ENCODE results near the gene CDHR2. TPM values are rescaled to one million over a fixed set of nuclear protein-coding genes. Genes with fewer than 3 reads are reported as not detected.
A peak's percentile ranks its signal among the peaks of the same experiment; 100 is the strongest.

CDHR2 gene
- total RNA-seq, 1 experiment from 2014 or later = 0.10 TPM

- ChIA-PET CTCF (no interaction called here), RAD21 (ENCODE audit: low non-redundant PET in 1 of 2, low total read pairs in 2 of 2, uncharacterized antibody in 2 of 2, unreplicated experiment in 2 of 2) (no interaction called here), POLR2A (no interaction called here)
- Histone ChIP-seq H3K4me2 (ENCODE audit: low read length) (peak overlapping the region; percentile 78), H3K27ac (ENCODE audit: low read depth, low read length) (no peak overlapping the region), H3K36me3 (ENCODE audit: control insufficient read depth in 1 of 2, insufficient read depth in 2 of 2, low read length in 2 of 2) (no peaks in the 10 kb centered on the region), H3K9me3 (ENCODE audit: control insufficient read depth in 1 of 2, insufficient read depth in 1 of 2, low read depth in 1 of 2, low read length in 2 of 2) (no peaks in the 10 kb centered on the region), H3K9ac (ENCODE audit: low read length) (peak overlapping the region; percentile 35; the same call in 1 of the 2 replicates), H3K27me3 (ENCODE audit: insufficient read depth, low read length) (no peaks in the 10 kb centered on the region), H4K20me1 (ENCODE audit: insufficient read depth) (no peaks in the 10 kb centered on the region), H3K9me2 (ENCODE audit: insufficient read depth) (no peaks in the 10 kb centered on the region), H2AFZ (ENCODE audit: low read depth, low read length, poor library complexity, severe bottlenecking) (peak overlapping the region; percentile 84), H3K79me2 (ENCODE audit: insufficient read depth, low read length) (no peaks in the 10 kb centered on the region), H3K4me1 (ENCODE audit: control insufficient read depth in 1 of 2, insufficient read depth in 2 of 2, low read length in 2 of 2) (peaks cover 6 to 19% of the 10 kb centered on the region in 2 experiments; a peak in 3 of 4 replicates), H3K4me3 (replicated peaks in 1 of 2; ENCODE audit: low read depth in 1 of 2, low read length in 2 of 2) (peak overlapping the region in 1 of 2 experiments; percentile 36; a peak in 1 of 4 replicates)
- TF ChIP-seq, protein P1, sequence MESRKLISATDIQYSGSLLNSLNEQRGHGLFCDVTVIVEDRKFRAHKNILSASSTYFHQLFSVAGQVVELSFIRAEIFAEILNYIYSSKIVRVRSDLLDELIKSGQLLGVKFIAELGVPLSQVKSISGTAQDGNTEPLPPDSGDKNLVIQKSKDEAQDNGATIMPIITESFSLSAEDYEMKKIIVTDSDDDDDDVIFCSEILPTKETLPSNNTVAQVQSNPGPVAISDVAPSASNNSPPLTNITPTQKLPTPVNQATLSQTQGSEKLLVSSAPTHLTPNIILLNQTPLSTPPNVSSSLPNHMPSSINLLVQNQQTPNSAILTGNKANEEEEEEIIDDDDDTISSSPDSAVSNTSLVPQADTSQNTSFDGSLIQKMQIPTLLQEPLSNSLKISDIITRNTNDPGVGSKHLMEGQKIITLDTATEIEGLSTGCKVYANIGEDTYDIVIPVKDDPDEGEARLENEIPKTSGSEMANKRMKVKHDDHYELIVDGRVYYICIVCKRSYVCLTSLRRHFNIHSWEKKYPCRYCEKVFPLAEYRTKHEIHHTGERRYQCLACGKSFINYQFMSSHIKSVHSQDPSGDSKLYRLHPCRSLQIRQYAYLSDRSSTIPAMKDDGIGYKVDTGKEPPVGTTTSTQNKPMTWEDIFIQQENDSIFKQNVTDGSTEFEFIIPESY (IDR thresholded peaks at IDR 0.05; ENCODE audit: extremely low read depth, insufficient replicate concordance, low read length) = no peak
- TF ChIP-seq, protein P2, sequence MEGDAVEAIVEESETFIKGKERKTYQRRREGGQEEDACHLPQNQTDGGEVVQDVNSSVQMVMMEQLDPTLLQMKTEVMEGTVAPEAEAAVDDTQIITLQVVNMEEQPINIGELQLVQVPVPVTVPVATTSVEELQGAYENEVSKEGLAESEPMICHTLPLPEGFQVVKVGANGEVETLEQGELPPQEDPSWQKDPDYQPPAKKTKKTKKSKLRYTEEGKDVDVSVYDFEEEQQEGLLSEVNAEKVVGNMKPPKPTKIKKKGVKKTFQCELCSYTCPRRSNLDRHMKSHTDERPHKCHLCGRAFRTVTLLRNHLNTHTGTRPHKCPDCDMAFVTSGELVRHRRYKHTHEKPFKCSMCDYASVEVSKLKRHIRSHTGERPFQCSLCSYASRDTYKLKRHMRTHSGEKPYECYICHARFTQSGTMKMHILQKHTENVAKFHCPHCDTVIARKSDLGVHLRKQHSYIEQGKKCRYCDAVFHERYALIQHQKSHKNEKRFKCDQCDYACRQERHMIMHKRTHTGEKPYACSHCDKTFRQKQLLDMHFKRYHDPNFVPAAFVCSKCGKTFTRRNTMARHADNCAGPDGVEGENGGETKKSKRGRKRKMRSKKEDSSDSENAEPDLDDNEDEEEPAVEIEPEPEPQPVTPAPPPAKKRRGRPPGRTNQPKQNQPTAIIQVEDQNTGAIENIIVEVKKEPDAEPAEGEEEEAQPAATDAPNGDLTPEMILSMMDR (IDR thresholded peaks at IDR 0.05 in 2 of 3, conservative IDR thresholded peaks at IDR 0.05 in 1 of 3; ENCODE audit: borderline replicate concordance in 1 of 3, insufficient read depth in 1 of 3, low read depth in 2 of 3, low read length in 2 of 3) = no peak
- TF ChIP-seq TCF7L2 (IDR thresholded peaks at IDR 0.05; ENCODE audit: borderline replicate concordance, extremely low read depth, insufficient read depth, insufficient read length) = no peak
- no peak for TF ChIP-seq YY1 (IDR thresholded peaks at IDR 0.05; ENCODE audit: extremely low read depth, insufficient replicate concordance, low read depth, low read length)
- TF ChIP-seq ZFX (IDR thresholded peaks at IDR 0.05) = no peak
- no peak for TF ChIP-seq RAD21 (IDR thresholded peaks at IDR 0.05; ENCODE audit: low read depth)
- no peak for TF ChIP-seq SRF (IDR thresholded peaks at IDR 0.05; ENCODE audit: low read depth)
- peak; percentile 23; the same call in 1 of the 2 replicates for TF ChIP-seq SP1 (IDR thresholded peaks at IDR 0.05; ENCODE audit: low read depth)
- no peak for TF ChIP-seq EGR1 (IDR thresholded peaks at IDR 0.05; ENCODE audit: low read depth)
- TF ChIP-seq FOSL1 (IDR thresholded peaks at IDR 0.05; ENCODE audit: low read depth) = peak; percentile 90
- no peak for TF ChIP-seq EZH2 (IDR thresholded peaks at IDR 0.05)
- no peak for TF ChIP-seq EZH2phosphoT487 (IDR thresholded peaks at IDR 0.05; ENCODE audit: borderline replicate concordance)
- TF ChIP-seq MAX (IDR thresholded peaks at IDR 0.05) = peak; percentile 5; the same call in 1 of the 2 replicates
- TF ChIP-seq POLR2AphosphoS5 (IDR thresholded peaks at IDR 0.05; ENCODE audit: low read depth, low read length) = peak; percentile 24; the same call in 1 of the 2 replicates
- TF ChIP-seq SIN3A (IDR thresholded peaks at IDR 0.05; ENCODE audit: low read depth) = no peak
- TF ChIP-seq JUND (IDR thresholded peaks at IDR 0.05) = peak; percentile 66
- TF ChIP-seq CEBPB (IDR thresholded peaks at IDR 0.05; ENCODE audit: low read depth) = no peak
- no peak for TF ChIP-seq CBX3 (IDR thresholded peaks at IDR 0.05; ENCODE audit: low read depth)
- intact Hi-C loops (cut with micrococcal nuclease) = no loop called here
- peak; percentile 62 for DNase-seq (ENCODE audit: low read depth, low spot score)
- ATAC-seq = peak; percentile 72
- no TSS peak for BruUV-seq (replicated peaks)
These were observed 4.3 kb downstream of the CDHR2 start for GRCh38 chr5:176553260-176554085.

Data from HCT116 (cell line).